Mammary epithelial cell (primary cell): ENCODE data around the gene TPX2.

Experiments
- EZH2 ChIP-seq: IDR thresholded peaks from 2 replicates; pipeline ENCODE4 v1.6.1; 2012; ENCODE audit warnings: low read length, inconsistent platforms, borderline replicate concordance
- TF ChIP-seq, protein P1 (sequence below), 2 donors: IDR thresholded peaks in 1 of 2; conservative IDR thresholded peaks in 1 of 2; 2 replicates each; pipeline ENCODE4 v1.5.1; 2011 to 2012; ENCODE audit warnings: inconsistent platforms in 2 of 2, low read length in 2 of 2, mild to moderate bottlenecking in 2 of 2, control low read depth in 1 of 2, low read depth in 1 of 2; ENCODE audit not compliant: insufficient read depth in 1 of 2; ENCODE audit errors: extremely low read depth in 1 of 2

DNA sequence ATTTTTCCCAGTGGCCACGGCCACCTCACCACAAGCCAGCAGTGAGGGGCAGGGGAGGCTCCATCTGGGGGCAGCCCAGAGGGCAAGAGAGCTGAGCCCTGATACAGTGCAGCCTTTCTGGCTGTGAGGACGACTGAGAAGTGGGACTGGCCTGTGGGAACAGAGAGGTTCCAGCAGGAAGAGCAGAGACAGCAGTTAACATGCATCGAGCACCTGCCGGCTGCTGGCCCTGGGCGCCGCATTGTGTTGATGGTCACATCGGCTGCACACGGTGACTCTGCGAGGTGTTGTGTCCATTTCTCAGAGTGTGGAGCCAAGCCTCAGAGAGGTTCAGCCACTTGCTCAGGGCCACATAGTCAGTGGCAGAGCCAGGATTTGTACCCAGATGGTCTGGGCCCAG is 96.5 kb downstream of the TPX2 start:
- TF ChIP-seq, protein P1, sequence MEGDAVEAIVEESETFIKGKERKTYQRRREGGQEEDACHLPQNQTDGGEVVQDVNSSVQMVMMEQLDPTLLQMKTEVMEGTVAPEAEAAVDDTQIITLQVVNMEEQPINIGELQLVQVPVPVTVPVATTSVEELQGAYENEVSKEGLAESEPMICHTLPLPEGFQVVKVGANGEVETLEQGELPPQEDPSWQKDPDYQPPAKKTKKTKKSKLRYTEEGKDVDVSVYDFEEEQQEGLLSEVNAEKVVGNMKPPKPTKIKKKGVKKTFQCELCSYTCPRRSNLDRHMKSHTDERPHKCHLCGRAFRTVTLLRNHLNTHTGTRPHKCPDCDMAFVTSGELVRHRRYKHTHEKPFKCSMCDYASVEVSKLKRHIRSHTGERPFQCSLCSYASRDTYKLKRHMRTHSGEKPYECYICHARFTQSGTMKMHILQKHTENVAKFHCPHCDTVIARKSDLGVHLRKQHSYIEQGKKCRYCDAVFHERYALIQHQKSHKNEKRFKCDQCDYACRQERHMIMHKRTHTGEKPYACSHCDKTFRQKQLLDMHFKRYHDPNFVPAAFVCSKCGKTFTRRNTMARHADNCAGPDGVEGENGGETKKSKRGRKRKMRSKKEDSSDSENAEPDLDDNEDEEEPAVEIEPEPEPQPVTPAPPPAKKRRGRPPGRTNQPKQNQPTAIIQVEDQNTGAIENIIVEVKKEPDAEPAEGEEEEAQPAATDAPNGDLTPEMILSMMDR (conservative IDR thresholded peaks at IDR 0.05 in 1 of 2, IDR thresholded peaks at IDR 0.05 in 1 of 2; ENCODE audit: extremely low read depth in 1 of 2, insufficient read depth in 1 of 2, low read depth in 1 of 2, low read length in 2 of 2) = no peak
- peak; percentile 30 for TF ChIP-seq EZH2
